NCI-H2081 (cell line): ENCODE results near the gene LYZL4.

Source experiments
- DNase-seq, 2 experiments: peaks; one replicate each; lab custom pipeline; 2025; lab: John Stamatoyannopoulos, UW

LYZL4 gene

DNA sequence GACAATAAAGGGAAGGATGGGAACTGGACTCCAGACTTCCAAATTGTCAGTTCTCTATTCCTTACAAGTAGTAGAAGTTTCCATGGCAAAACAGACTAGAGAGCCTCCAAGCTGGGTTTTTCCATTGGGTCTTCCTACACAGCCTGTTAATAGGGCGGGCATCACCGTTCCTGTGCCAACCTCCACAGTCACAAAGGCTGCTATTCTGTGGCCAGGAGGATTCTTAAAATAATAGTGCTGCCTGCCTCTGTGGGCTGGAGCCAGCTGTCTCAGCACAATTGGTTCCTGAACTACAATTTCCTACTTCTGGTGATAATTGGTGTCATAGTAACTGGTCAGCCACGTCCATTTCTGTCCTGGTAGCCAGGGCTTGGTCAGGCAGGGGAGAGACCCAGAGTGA lies 38.6 kb downstream of the LYZL4 start:
- no peak for DNase-seq

DNA sequence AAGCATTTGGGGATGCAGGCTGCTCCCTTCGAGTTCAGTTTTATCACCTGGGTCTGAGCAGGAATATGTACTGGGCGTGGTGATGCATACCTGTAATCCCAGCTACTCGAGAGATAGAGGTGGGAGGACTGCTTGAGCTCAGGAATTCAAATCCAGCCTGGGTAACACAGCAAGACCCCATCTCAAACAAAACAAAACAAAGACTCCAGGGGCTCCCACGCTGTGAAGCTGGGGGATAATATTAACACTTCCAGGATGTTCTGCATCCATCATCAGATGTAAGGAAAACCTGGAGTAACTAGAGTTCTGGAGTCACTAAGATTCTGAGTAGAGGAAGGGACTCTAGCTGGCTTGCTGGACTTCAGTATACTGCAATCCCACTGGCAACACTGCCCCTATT lies 40.6 kb downstream of the LYZL4 start:
- no peak for DNase-seq

DNA sequence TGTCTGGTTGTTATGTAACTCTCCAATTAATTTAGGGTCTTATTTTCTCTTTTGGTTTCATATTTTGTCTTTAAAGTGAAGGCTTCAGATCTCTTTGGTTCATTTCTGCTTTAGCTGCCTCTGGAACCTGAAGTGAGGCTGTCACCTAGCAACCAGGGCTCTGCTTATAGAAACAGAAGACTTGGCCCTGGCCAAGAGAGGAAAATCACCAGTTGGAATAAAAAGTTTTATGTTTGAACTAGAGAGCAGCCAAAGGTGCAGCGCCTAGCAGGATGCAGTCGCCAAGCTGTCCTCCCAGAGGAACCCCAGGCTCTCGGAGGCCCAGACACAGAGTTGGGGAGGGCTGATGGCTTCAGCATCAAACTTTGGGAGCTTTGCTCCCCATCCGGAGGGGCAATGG lies 41.1 kb downstream of the LYZL4 start:
- DNase-seq, result peak; percentile 16 to 27

DNA sequence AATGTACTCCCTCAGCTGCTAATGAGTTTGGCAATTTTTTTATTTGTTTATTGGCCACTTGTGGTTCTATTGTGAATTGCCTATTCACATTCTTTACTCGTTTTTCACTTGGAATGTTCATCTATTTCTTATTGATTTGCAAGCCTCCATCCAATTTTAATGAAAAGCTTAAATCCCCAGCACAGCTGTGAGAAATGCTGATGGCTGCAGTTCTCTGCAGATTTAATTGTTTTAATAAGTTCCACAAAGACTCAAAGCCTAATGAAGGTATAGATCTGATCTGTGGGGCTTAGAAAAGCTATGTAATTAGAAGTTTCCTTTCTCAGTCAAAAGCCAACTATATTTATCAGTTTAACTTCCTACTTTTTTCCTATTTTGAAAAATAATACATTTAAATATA lies 41.5 kb downstream of the LYZL4 start:
- no peak for DNase-seq

DNA sequence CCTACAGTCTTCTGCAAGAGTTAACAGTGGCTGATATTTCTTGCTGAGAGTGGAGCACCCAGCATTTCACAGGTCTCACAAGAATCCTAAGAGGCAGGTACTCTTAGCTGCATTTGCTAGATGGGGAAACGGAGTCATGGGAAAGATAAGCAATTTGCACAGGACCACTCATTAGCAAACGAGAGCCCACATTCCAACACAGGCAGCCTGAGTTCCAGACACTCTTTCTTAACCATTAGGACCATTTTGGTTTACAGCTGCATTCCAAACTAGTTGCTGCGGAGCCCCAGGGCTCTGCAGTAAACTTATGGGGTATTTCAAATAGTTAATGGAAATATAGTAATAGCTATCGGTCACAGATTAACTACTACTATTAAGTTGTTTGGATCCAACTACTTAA lies 42.5 kb downstream of the LYZL4 start:
- no peak for DNase-seq

DNA sequence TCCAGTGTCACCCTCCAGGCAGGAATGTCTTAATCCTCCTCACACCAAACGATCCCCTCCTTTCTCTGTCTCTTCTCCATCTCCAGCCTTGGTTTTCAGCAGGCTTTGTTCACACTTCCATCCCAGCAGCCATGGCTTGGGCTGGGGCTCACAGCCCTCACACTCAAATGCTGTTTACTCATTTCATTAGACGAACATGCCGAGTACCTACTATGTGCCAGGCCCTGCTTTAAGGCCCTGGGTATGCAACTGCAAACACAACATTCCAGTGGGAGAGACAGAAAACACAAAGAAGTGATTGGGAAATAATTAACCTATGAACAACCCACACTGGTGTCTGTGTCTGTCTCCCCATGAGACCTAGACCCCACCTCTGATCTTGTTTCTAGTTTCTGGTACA lies 43.9 kb downstream of the LYZL4 start:
- no peak for DNase-seq

DNA sequence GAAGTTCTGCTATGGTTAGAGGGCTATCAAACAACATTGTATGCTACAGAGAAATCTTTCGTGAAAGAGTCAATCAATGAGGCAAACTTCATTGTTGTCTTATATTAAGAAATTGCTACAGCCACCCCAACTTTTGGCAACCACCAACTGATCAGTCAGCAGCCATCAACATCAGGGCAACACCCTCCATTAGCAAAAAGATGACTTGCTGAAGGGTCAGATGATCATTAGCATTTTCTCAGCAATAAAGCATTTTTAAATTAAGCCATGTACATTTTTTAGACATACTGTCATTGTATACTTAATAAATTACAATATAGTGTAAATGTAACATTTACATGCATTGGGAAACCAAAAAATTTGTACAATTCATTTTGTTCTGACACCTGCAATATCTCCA lies 53.1 kb downstream of the LYZL4 start:
- no peak for DNase-seq

DNA sequence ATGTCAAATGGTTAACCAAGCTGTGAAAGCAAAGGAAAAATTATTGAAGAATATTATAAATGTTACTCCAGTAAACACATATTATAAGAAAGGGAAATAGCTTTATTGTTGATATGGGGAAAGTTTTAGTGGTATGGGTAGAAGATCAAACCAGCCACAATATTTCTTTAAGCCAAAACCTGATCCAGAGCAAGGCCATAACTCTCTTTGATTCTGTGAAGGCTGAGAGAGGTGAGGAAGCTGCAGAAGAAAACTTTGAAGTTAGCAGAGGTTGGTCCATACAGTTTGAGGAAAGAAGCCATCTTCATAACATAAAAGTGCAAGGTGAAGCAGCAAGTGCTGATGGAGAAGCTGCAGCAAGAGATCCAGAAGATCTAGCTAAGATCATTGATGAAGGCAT lies 54.8 kb downstream of the LYZL4 start:
- no peak for DNase-seq

DNA sequence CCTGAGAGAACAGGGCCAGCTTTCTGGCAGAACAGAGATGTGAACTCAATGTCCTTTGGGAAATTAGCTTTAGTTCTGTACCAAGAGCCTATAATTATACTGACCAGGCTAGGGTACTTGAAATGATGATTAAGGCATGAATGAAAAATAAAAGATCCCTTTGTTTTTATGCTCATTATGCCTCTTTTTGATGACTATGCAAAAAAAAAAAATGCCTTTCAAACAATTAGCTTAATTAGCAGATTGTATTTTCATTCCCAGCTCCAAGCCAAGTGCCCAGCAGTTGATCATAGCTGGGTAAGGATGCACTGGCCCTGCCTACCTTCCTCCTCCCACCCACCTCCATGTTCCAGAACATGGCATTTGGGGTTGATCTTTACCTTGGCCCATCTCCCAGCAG lies 56.8 kb downstream of the LYZL4 start:
- no peak for DNase-seq

DNA sequence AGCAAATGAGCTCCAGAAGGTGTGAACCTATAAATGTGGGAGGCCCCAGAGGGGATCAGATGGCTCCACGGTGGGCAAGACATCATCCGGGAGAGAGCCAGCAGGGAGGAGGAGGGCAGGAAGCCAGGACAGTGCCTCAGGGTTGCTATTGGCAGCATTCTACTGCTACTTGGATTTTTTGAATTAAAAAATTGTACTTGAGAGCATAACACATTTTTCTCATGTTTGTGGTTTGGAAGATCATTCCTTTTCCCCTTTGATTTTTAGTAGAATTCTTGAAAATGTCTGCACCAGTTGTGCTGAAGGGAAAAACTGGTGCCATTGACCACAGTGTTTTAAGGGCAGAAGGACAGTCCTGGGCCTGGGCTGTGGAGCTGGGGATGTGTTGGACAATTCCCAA lies 59.2 kb downstream of the LYZL4 start:
- DNase-seq, result no peak

DNA sequence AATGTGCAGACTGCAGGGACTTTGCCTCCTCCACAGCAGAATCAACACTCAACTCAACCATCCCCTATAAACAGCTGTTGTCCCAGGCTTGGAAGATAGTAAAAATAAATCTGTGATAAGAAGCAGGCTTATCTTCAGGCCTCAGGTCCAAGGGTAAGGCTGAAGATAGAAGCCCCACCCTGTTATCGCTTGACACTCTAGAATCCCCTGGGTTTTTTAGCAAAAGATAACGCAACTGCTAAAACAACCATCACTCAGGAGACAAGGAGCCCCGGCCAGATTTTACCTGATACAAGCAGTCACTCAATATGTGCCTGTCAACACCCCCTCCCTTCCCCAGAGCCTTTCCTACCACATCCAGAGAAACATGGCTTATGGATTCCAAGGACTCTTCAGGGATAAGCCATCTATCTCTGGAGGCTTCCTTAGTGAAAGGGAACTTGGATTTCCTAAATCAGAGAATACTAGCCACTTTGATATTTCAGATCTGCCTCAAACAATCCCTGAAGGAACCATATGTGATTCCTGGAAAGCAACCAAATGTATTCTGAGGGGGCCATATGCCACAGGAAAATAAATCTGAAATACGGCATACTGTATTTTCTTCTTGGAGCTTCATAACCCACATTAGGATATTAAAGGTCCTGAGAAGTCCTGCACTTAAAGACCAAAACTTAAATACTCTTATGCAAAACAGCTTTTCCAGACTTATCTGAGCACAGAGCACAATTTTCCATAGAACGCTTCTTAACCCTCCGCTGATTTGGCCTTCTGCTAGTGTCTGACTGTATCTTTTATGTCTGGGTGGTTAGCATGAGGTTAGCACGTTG lies 60.4 kb downstream of the LYZL4 start:
- no peak for DNase-seq

DNA sequence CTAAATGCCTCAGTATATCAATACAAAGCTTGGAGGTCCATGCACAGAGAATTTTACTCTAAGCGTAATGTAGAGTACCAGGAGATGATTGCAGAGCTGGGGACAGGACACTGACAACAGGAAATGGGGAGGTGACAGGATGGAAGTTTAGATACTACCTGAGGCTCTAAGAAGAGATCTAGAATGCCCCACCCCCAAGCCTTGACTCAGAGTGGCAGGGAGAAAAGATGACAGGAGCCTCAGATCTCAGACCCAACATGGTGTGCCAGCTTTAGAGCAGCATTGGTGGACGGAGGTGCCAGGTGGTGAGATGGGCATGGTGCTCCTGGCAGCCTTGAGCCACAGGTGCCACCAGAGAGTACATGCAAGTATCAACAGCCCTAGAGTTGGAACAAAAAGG lies 62.5 kb downstream of the LYZL4 start:
- no peak for DNase-seq
